HUDEP-2 (cell line): ENCODE results near the gene BUD31.
"Not testable (repeated sequence)": the region's sequence is repeated elsewhere in the genome, so short reads cannot be mapped to it uniquely, and the experiment has no call there.

ENCODE experiments used
- DNase-seq, 76 experiments: peaks; one replicate each; lab custom pipeline; 2025; ENCODE audit not compliant: unreplicated experiment in 76 of 76; lab: John Stamatoyannopoulos, UW

The BUD31 gene

GRCh38 chr7:99408379-99409191 is at the start of gene BUD31, which contains the start of gene PDAP1:
Gene BUD31 (plus strand): TSS chr7:99408969. CDS start chr7:99411093, 2,124 bp downstream.
Gene PDAP1 (minus strand): TSS chr7:99408597. CDS start chr7:99408548, 49 bp downstream.
- DNase-seq: peak in 75 of 76 experiments; percentile 54 to 97 (median 89)

GRCh38 chr7:99359465-99360154 is 49.2 kb upstream of the BUD31 start:
- DNase-seq: no peak

GRCh38 chr7:99362801-99363200 is 46.0 kb upstream of the BUD31 start:
- DNase-seq: no peak

GRCh38 chr7:99363286-99363685 is 45.5 kb upstream of the BUD31 start:
- no peak for DNase-seq

- DNase-seq: peak in 29 of 76 experiments; percentile 2 to 37 (median 14)
These were observed 43.2 kb upstream of the BUD31 start for GRCh38 chr7:99365318-99366141.

GRCh38 chr7:99366646-99367045 is 42.1 kb upstream of the BUD31 start:
- DNase-seq: no peak

- no peak for DNase-seq
These were observed 39.9 kb upstream of the BUD31 start for GRCh38 chr7:99368750-99369389.

- peak in 11 of 76 experiments; percentile 6 to 44 (median 27) for DNase-seq
These were observed 38.9 kb upstream of the BUD31 start for GRCh38 chr7:99369767-99370391.

- no peak for DNase-seq
These were observed 37.3 kb upstream of the BUD31 start for GRCh38 chr7:99371376-99371920.

GRCh38 chr7:99372275-99373090 is 36.3 kb upstream of the BUD31 start:
- DNase-seq: no peak

- no peak for DNase-seq
These were observed 35.4 kb upstream of the BUD31 start for GRCh38 chr7:99373091-99374066.

GRCh38 chr7:99374111-99375064 is 34.4 kb upstream of the BUD31 start, which contains the start of gene ARPC1B:
Gene ARPC1B (plus strand): TSS chr7:99374730. CDS start chr7:99385715, 10,985 bp downstream.
- DNase-seq: peak in 67 of 76 experiments; percentile 8 to 81 (median 60)

GRCh38 chr7:99375070-99375807 is 33.5 kb upstream of the BUD31 start:
- DNase-seq: peak in 73 of 76 experiments; percentile 16 to 86 (median 74)

- peak in 13 of 76 experiments; percentile 9 to 30 (median 17) for DNase-seq
These were observed 29.7 kb upstream of the BUD31 start for GRCh38 chr7:99379043-99379577.

- DNase-seq: not testable (repeated sequence)
These were observed 29.1 kb upstream of the BUD31 start for GRCh38 chr7:99379693-99380031.
